ENCODE data around the gene TMEM184A. TPM values are rescaled to one million over a fixed set of nuclear protein-coding genes. Genes with fewer than 3 reads are reported as not detected.
A peak's percentile ranks its signal among the peaks of the same experiment; 100 is the strongest.

Gene TMEM184A
- total RNA-seq, 1 donor from 2014 or later = not detected

- Mint-ChIP-seq H3K27ac (no peak overlapping the region), H3K36me3 (ENCODE audit: low read depth) (no peaks in the 10 kb centered on the region), H3K4me3 (no peak overlapping the region), H3K9me3 (no peaks in the 10 kb centered on the region), H3K4me1 (no peaks in the 10 kb centered on the region), H3K27me3 (no peaks in the 10 kb centered on the region)
- DNase-seq = no peak
- intact Hi-C loops (cut with micrococcal nuclease) = no loop called here
These were observed 1.8 kb upstream of the TMEM184A start for GRCh38 chr7:1557771-1558170.

GRCh38 chr7:1557006-1557405, 1.0 kb upstream of the TMEM184A start:
- Mint-ChIP-seq H3K27me3 (no peaks in the 10 kb centered on the region), H3K27ac (no peak overlapping the region), H3K36me3 (ENCODE audit: low read depth) (no peaks in the 10 kb centered on the region), H3K9me3 (no peaks in the 10 kb centered on the region), H3K4me1 (no peaks in the 10 kb centered on the region), H3K4me3 (no peak overlapping the region)
- intact Hi-C loops (cut with micrococcal nuclease) = no loop called here
- DNase-seq = no peak

DNA sequence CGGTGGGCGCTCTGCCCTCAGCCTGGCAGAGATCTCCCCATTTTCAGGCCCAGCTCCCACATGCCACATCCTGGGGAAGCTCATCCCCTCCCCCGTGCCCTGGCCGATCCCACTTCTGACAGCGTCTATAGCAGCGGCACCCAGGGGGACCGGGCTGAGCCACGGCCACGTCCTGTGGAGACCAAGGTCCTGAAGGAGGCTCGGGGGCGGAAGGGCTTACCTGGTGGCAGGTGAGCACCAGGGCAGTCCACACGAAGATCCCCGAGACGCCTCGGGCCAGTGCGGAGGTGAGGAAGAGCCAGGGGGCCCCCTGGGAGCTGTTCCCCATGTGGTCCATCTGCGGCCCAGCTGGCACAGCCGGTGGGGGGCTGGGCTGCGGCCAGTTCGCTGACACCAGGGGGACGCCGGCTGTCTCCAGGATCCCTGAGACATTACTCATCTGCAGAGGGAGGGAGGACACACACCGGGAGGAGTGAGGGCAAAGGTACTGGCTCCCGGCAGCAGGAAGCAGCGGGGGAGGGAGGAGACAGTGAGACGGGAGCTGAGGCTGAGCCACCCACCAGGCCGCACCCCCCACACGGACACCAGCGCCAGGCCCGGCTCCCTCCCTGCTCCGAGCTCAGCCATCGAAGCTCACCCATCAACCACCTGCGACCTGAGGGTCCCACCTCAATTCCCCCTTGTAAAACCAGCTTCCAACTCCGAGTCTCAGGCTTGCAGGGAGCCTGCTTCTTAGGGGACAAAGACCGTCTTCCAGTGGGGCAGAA, 776 bp downstream of the TMEM184A start:
- Mint-ChIP-seq H3K9me3 (no peaks in the 10 kb centered on the region), H3K36me3 (ENCODE audit: low read depth) (no peaks in the 10 kb centered on the region), H3K4me1 (no peaks in the 10 kb centered on the region), H3K4me3 (no peak overlapping the region), H3K27me3 (no peaks in the 10 kb centered on the region), H3K27ac (no peak overlapping the region)
- no peak for DNase-seq
- intact Hi-C loops (cut with micrococcal nuclease) = no loop called here

DNA sequence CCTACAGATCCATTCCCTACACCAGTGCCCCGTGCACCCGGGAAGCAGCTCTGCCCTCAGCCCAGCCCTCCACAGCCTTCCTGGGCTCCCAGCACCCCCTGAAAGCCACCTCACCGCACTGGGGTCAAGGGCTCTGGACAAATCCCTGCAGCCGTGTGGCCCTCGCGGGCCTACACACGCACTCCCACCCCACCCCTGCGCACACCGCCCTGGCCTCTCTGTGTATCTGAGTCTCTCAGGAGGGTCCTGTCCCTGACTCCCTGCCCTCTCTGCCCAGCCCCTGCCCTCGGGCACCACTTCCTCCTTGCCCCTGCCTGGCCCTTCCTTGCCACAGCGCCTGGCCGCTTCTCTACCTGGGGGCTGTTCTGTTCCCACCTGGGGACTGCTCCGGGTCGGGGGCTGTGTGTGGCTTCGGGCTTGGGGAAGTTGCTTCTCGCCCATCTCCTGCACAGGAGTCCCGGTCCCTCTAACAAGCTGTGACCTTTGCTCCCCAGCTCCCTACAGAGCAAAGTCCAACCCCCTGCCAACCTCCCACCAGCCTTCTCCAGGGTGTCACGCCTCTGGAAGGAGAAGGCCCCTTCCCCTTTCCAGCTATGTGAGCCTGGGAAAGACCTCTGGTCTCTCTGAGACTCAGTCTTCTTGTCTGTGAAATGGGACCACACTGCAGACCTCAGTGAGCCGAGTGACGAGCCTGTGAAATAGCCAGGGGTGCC, 1.5 kb downstream of the TMEM184A start:
- no peaks in the 10 kb centered on the region for H3K36me3 Mint-ChIP-seq (ENCODE audit: low read depth)
- intact Hi-C loops (cut with micrococcal nuclease) = no loop called here
- H3K4me1 Mint-ChIP-seq = no peaks in the 10 kb centered on the region
- H3K27me3 Mint-ChIP-seq = no peaks in the 10 kb centered on the region
- no peak for DNase-seq
- H3K27ac Mint-ChIP-seq = no peak overlapping the region
- no peak overlapping the region for H3K4me3 Mint-ChIP-seq
- no peaks in the 10 kb centered on the region for H3K9me3 Mint-ChIP-seq

DNA sequence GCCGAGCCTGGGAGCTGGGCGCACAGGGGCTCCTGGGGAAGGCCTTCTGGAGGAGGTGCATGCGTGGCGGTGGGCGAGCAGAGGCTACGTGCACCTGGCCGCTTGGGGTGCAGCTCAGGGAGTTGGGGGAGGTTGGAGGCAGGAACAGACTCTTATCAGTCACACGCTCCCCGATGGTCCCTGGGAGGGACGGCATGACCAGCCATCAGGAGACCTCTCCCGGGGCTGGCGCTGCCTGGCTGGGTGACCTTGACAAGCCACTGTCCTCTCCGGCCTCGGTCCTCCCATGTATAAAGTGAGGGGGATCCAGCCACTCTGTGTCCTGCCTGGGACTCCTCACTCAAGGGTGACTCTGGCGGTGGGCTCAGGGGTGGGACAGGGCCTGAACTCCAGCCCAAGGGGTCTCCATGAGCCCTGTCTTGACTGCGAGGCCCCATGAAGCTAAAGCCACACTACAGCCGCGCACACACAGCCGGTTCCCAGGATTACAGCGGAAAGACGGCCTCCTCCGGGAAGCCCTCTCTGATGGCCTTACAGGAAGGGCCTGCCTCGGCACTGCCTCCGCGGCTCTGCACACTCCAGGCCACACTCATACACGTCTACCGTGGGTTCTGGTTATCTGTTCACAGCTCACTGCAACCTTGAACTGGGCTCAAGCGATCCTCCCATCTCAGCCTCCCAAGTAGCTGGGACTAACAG, 2.3 kb downstream of the TMEM184A start:
- Mint-ChIP-seq H3K27me3 (no peaks in the 10 kb centered on the region), H3K9me3 (no peaks in the 10 kb centered on the region), H3K4me1 (no peaks in the 10 kb centered on the region), H3K4me3 (no peak overlapping the region), H3K27ac (peak overlapping the region; percentile 34), H3K36me3 (ENCODE audit: low read depth) (no peaks in the 10 kb centered on the region)
- intact Hi-C loops (cut with micrococcal nuclease) = no loop called here
- DNase-seq = no peak

- H3K27me3 Mint-ChIP-seq = no peaks in the 10 kb centered on the region
These were observed 3.8 kb downstream of the TMEM184A start for GRCh38 chr7:1552200-1552599.

DNA sequence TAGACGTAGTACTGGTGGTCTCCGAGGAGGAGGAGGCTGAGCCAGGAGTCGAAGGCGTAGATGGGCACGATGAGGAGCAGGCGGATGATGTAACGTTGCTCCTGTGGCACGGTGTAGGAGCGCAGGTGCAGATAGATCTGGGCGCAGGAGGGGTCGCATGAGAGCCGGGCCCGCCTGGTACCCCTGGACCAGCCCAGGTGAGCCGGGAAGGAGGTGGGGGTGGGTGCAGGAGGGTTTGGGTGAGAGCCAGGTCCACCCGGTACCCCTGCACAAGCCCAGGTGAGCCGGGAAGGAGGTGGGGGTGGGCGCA, 5.2 kb downstream of the TMEM184A start:
- Mint-ChIP-seq H3K27ac (no peak overlapping the region), H3K36me3 (ENCODE audit: low read depth) (no peaks in the 10 kb centered on the region), H3K9me3 (no peaks in the 10 kb centered on the region), H3K27me3 (no peaks in the 10 kb centered on the region), H3K4me3 (no peak overlapping the region), H3K4me1 (no peaks in the 10 kb centered on the region)
- no peak for DNase-seq
- intact Hi-C loops (cut with micrococcal nuclease) = no loop called here

More at GRCh38 chr7:1552200-1552599, 3.8 kb downstream of the TMEM184A start:
- H3K9me3 Mint-ChIP-seq = no peaks in the 10 kb centered on the region
- intact Hi-C loops (cut with micrococcal nuclease) = no loop called here
- DNase-seq = no peak
- no peak overlapping the region for H3K4me3 Mint-ChIP-seq
- H3K27ac Mint-ChIP-seq = no peak overlapping the region
- no peaks in the 10 kb centered on the region for H3K4me1 Mint-ChIP-seq
- no peaks in the 10 kb centered on the region for H3K36me3 Mint-ChIP-seq (ENCODE audit: low read depth)

DNA sequence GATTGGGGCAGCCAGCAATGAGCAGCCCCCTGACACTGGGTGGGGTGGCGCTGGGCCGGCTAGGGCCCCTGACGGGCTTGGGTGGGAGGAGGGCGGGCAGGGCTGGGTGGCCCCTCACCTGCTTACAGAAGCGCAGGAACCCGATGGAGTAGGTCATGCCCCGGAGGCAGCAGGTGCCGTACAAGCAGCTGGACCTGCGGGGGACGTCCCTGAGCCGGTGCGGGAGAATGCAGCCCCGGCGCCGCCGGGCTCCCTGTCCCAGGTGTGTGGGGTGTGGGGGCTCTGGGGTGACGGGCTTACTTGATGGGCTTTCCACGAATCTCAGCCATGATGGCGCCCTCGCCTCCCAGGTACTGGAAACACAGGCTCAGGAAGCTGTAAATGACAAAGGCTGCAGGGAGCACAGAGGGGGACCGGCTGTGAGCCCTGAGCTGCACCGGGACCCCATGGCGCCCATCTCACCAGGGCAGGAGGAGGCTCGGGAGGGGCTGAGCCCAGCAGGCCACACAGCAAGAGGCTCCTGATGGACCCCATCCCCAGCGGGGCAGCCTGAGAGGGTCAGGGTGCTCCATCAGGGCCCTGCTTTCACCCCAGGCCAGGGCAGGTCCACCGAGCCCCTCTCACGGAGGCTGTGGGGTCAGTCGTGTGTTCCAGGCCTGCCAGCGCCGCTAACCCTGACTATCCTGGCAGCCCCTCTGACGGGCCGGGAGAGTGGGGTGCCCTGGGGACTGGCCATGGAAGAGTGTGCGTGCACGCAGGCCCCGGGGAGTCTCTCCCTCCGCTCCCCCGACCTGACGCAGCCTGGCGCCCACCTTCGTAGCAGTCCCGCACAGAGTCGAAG, 5.8 kb downstream of the TMEM184A start:
- Mint-ChIP-seq H3K27ac (no peak overlapping the region), H3K9me3 (no peaks in the 10 kb centered on the region), H3K4me3 (no peak overlapping the region), H3K27me3 (no peaks in the 10 kb centered on the region), H3K4me1 (no peaks in the 10 kb centered on the region), H3K36me3 (ENCODE audit: low read depth) (no peaks in the 10 kb centered on the region)
- intact Hi-C loops (cut with micrococcal nuclease) = no loop called here
- no peak for DNase-seq

GRCh38 chr7:1549357-1550004, 6.5 kb downstream of the TMEM184A start:
- Mint-ChIP-seq H3K27ac (no peak overlapping the region), H3K27me3 (no peaks in the 10 kb centered on the region), H3K4me1 (no peaks in the 10 kb centered on the region), H3K36me3 (ENCODE audit: low read depth) (no peaks in the 10 kb centered on the region), H3K9me3 (no peaks in the 10 kb centered on the region), H3K4me3 (no peak overlapping the region)
- no peak for DNase-seq
- intact Hi-C loops (cut with micrococcal nuclease) = no loop called here

DNA sequence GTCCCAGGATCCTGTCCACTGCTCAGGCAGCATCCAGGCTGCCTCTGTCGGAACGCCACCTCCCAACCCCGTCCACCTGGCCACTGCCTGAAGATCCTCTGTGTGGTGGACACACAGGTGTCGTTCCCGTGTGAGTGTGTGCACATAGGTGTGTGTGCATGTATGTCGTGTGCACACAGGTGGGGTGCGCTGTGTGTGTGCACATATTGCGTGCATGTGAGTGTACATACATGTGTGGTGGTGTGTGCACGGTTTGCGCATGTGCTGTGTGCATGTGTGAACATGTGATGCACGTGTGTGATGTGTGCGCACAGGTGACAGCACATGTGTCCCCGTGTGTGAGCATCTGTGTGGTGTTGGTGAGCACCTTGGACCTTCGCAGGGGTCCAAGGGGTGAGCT, 7.1 kb downstream of the TMEM184A start:
- intact Hi-C loops (cut with micrococcal nuclease) = no loop called here
- no peak for DNase-seq
- H3K27me3 Mint-ChIP-seq = no peaks in the 10 kb centered on the region
- H3K36me3 Mint-ChIP-seq (ENCODE audit: low read depth) = no peaks in the 10 kb centered on the region
- no peaks in the 10 kb centered on the region for H3K9me3 Mint-ChIP-seq
- H3K4me1 Mint-ChIP-seq = no peaks in the 10 kb centered on the region
- H3K4me3 Mint-ChIP-seq = no peak overlapping the region
- no peak overlapping the region for H3K27ac Mint-ChIP-seq

DNA sequence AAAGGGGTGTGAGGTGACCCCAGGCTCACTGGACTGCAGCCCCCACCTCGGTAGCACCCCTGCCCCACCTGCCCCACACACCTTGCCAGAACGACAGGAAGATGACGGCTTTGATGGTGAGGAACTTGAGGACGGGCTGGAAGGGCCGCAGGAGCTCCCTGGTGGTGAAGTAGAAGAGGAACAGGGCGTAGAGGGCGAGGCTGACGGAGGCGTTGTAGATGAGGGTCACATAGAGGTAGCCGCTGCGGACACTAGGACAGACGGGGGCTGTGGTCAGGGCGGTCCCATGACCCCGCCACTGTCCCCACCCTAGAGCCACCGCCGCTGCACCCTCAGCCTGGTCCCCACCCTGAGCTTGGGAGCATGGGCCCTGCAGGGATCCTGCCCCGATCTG, 7.6 kb downstream of the TMEM184A start:
- H3K27ac Mint-ChIP-seq = no peak overlapping the region
- no peak overlapping the region for H3K4me3 Mint-ChIP-seq
- no peaks in the 10 kb centered on the region for H3K4me1 Mint-ChIP-seq
- no peaks in the 10 kb centered on the region for H3K27me3 Mint-ChIP-seq
- no peaks in the 10 kb centered on the region for H3K9me3 Mint-ChIP-seq
- peaks cover 2% of the 10 kb centered on the region for H3K36me3 Mint-ChIP-seq (ENCODE audit: low read depth)
- intact Hi-C loops (cut with micrococcal nuclease) = no loop called here
- no peak for DNase-seq

DNA sequence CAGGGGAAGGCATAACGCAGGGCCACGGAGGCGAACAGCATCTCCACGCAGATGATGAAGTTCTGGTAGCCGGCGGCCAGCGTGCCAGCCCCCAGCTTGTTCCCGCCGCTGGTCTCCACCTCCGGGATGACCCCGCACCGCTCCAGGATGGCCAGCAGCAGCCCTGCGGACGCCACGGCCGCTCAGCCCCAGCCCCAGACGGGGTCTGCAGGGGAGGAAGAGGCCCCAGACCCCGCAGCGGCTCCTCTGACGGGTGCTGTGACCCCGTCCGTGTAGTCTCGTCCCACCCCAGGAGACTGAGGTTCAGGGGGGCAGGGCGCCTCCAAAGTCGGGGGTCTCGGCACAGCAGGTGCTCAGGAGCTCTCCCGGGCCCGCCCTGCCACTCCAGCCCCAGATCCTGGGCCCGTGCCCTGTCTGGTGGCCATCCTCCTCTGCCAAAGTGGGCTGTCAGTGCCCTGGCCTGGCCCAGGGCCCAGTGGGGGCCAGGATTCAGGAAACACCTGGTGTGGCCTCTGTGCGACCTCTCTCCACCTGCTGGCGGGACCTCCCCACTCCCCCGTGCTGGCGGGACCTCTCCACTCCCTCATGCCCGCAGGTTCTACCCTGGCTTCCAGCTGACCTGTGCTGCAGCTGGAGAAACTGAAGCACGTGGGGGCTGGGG, 8.1 kb downstream of the TMEM184A start:
- intact Hi-C loops (cut with micrococcal nuclease) = no loop called here
- no peak overlapping the region for H3K27ac Mint-ChIP-seq
- no peaks in the 10 kb centered on the region for H3K4me1 Mint-ChIP-seq
- DNase-seq = no peak
- H3K9me3 Mint-ChIP-seq = no peaks in the 10 kb centered on the region
- no peak overlapping the region for H3K4me3 Mint-ChIP-seq
- H3K36me3 Mint-ChIP-seq (ENCODE audit: low read depth) = peaks cover 2% of the 10 kb centered on the region
- H3K27me3 Mint-ChIP-seq = no peaks in the 10 kb centered on the region
